ENCODE data around the gene PIGV. TPM values are rescaled to one million over a fixed set of nuclear protein-coding genes. Genes with fewer than 3 reads are reported as not detected.

PIGV gene
- total RNA-seq, 1 donor from 2014 or later, result 7.9 TPM

DNA sequence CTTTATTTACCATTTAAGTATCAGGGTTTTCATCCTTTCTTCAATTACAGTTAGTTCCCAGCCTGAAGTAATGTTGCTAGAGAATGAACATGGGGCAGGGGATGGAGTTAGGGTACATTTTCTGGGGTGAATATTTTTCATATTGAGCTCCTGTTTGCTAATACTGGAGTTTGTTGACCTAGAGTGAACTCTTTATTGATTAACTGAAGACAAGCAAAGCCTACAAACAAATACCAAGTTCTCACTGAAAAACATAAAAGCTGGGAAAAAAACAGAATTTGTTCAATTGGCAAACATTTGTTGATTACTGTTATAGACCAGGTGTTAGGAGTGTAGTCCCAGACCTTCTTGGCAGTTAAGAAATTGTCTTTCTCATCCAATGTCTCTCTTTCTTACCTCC lies 28.2 kb upstream of the PIGV start:
- no peaks in the 10 kb centered on the region for H3K4me1 Mint-ChIP-seq (ENCODE audit: low read depth, unreplicated experiment)
- H3K4me2 ChIP-seq (ENCODE audit: low read length), result no peak overlapping the region
- H3K9ac ChIP-seq (ENCODE audit: low read length), result no peak overlapping the region
- H3K27ac Mint-ChIP-seq (ENCODE audit: unreplicated experiment), result no peak overlapping the region
- H3K4me3 Mint-ChIP-seq (ENCODE audit: unreplicated experiment), result no peak overlapping the region
- H2AFZ ChIP-seq (ENCODE audit: low read depth, low read length), result no peak overlapping the region
- H3K27ac ChIP-seq (ENCODE audit: low read depth, low read length), result no peak overlapping the region
- no peaks in the 10 kb centered on the region for H3K9me3 Mint-ChIP-seq (ENCODE audit: unreplicated experiment)
- H4K20me1 ChIP-seq (ENCODE audit: insufficient read depth, low read length), result peaks cover 66% of the 10 kb centered on the region
- peaks cover 88% of the 10 kb centered on the region for H3K79me2 ChIP-seq (ENCODE audit: insufficient read depth, low read length)
- H3K36me3 Mint-ChIP-seq (ENCODE audit: low read depth, unreplicated experiment), result peaks cover 25% of the 10 kb centered on the region
- no peak overlapping the region for H3K4me3 ChIP-seq (ENCODE audit: insufficient read depth, low read depth, low read length)
- H3K27me3 Mint-ChIP-seq (ENCODE audit: low read depth, unreplicated experiment), result no peaks in the 10 kb centered on the region
- H3K9me3 ChIP-seq (ENCODE audit: insufficient read depth, low read depth, low read length), result no peaks in the 10 kb centered on the region
- H3K4me1 ChIP-seq (ENCODE audit: insufficient read depth, low read length), result no peaks in the 10 kb centered on the region
- H3K36me3 ChIP-seq (ENCODE audit: insufficient read depth, low read length), result peaks cover 45% of the 10 kb centered on the region
- no peak for DNase-seq (ENCODE audit: low read depth)
- FAIRE-seq, result no peak
- TF ChIP-seq, protein P1, sequence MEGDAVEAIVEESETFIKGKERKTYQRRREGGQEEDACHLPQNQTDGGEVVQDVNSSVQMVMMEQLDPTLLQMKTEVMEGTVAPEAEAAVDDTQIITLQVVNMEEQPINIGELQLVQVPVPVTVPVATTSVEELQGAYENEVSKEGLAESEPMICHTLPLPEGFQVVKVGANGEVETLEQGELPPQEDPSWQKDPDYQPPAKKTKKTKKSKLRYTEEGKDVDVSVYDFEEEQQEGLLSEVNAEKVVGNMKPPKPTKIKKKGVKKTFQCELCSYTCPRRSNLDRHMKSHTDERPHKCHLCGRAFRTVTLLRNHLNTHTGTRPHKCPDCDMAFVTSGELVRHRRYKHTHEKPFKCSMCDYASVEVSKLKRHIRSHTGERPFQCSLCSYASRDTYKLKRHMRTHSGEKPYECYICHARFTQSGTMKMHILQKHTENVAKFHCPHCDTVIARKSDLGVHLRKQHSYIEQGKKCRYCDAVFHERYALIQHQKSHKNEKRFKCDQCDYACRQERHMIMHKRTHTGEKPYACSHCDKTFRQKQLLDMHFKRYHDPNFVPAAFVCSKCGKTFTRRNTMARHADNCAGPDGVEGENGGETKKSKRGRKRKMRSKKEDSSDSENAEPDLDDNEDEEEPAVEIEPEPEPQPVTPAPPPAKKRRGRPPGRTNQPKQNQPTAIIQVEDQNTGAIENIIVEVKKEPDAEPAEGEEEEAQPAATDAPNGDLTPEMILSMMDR (IDR thresholded peaks at IDR 0.05; ENCODE audit: insufficient read depth, low read depth, low read length), result no peak
- TF ChIP-seq EZH2 (IDR thresholded peaks at IDR 0.05; ENCODE audit: insufficient read depth, low read length), result no peak
- H3K27me3 ChIP-seq (ENCODE audit: insufficient read depth, low read length), result no peaks in the 10 kb centered on the region

DNA sequence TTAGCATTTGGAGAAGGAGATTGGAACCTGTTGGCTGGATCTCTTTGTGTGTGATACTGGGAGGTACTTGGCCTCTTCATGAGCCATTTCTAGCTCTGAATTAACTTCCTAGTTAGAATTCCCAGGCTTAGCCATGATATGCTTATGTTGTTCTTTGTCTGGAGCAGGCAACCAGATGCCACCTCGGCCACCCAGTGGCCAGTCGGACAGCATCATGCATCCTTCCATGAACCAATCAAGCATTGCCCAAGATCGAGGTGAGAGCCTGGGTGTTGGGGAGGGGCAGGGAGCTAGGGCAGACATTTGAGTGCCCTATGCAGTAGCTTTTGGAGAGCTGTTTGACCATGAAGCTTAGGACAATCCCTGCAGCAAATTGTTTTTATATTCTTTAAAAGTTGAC lies 26.5 kb upstream of the PIGV start:
- no peak overlapping the region for H2AFZ ChIP-seq (ENCODE audit: low read depth, low read length)
- peaks cover 48% of the 10 kb centered on the region for H3K36me3 ChIP-seq (ENCODE audit: insufficient read depth, low read length)
- no peaks in the 10 kb centered on the region for H3K9me3 ChIP-seq (ENCODE audit: insufficient read depth, low read depth, low read length)
- no peaks in the 10 kb centered on the region for H3K27me3 ChIP-seq (ENCODE audit: insufficient read depth, low read length)
- H3K36me3 Mint-ChIP-seq (ENCODE audit: low read depth, unreplicated experiment), result peaks cover 24% of the 10 kb centered on the region
- peaks cover 78% of the 10 kb centered on the region for H3K79me2 ChIP-seq (ENCODE audit: insufficient read depth, low read length)
- FAIRE-seq, result no peak
- H3K4me3 ChIP-seq (ENCODE audit: insufficient read depth, low read depth, low read length), result no peak overlapping the region
- no peaks in the 10 kb centered on the region for H3K4me1 Mint-ChIP-seq (ENCODE audit: low read depth, unreplicated experiment)
- no peaks in the 10 kb centered on the region for H3K9me3 Mint-ChIP-seq (ENCODE audit: unreplicated experiment)
- no peak for DNase-seq (ENCODE audit: low read depth)
- no peak overlapping the region for H3K27ac ChIP-seq (ENCODE audit: low read depth, low read length)
- H4K20me1 ChIP-seq (ENCODE audit: insufficient read depth, low read length), result peaks cover 57% of the 10 kb centered on the region
- no peak overlapping the region for H3K4me3 Mint-ChIP-seq (ENCODE audit: unreplicated experiment)
- no peak overlapping the region for H3K4me2 ChIP-seq (ENCODE audit: low read length)
- no peak for TF ChIP-seq EZH2 (IDR thresholded peaks at IDR 0.05; ENCODE audit: insufficient read depth, low read length)
- TF ChIP-seq, protein P1 (IDR thresholded peaks at IDR 0.05; ENCODE audit: insufficient read depth, low read depth, low read length), result peak; percentile 8
- no peaks in the 10 kb centered on the region for H3K4me1 ChIP-seq (ENCODE audit: insufficient read depth, low read length)
- H3K27me3 Mint-ChIP-seq (ENCODE audit: low read depth, unreplicated experiment), result no peaks in the 10 kb centered on the region
- no peak overlapping the region for H3K9ac ChIP-seq (ENCODE audit: low read length)
- H3K27ac Mint-ChIP-seq (ENCODE audit: unreplicated experiment), result no peak overlapping the region

DNA sequence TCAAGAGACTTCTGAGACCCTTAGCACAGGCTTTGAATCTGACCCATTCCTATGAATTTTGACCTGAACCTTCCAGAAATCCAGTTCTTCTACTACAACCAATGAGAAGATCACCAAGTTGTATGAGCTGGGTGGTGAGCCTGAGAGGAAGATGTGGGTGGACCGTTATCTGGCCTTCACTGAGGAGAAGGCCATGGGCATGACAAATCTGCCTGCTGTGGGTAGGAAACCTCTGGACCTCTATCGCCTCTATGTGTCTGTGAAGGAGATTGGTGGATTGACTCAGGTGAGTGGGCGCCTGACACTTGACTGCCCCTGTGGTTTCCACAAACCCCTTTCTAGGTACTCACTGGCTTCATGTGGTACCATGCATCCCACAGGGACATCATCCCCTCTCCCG lies 20.0 kb upstream of the PIGV start:
- Mint-ChIP-seq H3K4me3 (ENCODE audit: unreplicated experiment) (no peak overlapping the region), H3K9me3 (ENCODE audit: unreplicated experiment) (no peaks in the 10 kb centered on the region), H3K27ac (ENCODE audit: unreplicated experiment) (peak overlapping the region; percentile 8), H3K4me1 (ENCODE audit: low read depth, unreplicated experiment) (peaks cover 40% of the 10 kb centered on the region), H3K36me3 (ENCODE audit: low read depth, unreplicated experiment) (peaks cover 44% of the 10 kb centered on the region), H3K27me3 (ENCODE audit: low read depth, unreplicated experiment) (no peaks in the 10 kb centered on the region)
- no peak overlapping the region for H3K4me3 ChIP-seq (ENCODE audit: insufficient read depth, low read depth, low read length)
- no peaks in the 10 kb centered on the region for H3K9me3 ChIP-seq (ENCODE audit: insufficient read depth, low read depth, low read length)
- H3K36me3 ChIP-seq (ENCODE audit: insufficient read depth, low read length), result peaks cover 56% of the 10 kb centered on the region
- peaks cover 37% of the 10 kb centered on the region for H3K4me1 ChIP-seq (ENCODE audit: insufficient read depth, low read length)
- no peak overlapping the region for H2AFZ ChIP-seq (ENCODE audit: low read depth, low read length)
- peaks cover 41% of the 10 kb centered on the region for H4K20me1 ChIP-seq (ENCODE audit: insufficient read depth, low read length)
- H3K9ac ChIP-seq (ENCODE audit: low read length), result peak overlapping the region; percentile 9
- DNase-seq (ENCODE audit: low read depth) (no peak), FAIRE-seq (no peak)
- no peak for TF ChIP-seq EZH2 (IDR thresholded peaks at IDR 0.05; ENCODE audit: insufficient read depth, low read length)
- TF ChIP-seq, protein P1 (IDR thresholded peaks at IDR 0.05; ENCODE audit: insufficient read depth, low read depth, low read length), result no peak
- H3K27ac ChIP-seq (ENCODE audit: low read depth, low read length), result peak overlapping the region; percentile 21
- no peaks in the 10 kb centered on the region for H3K27me3 ChIP-seq (ENCODE audit: insufficient read depth, low read length)
- peaks cover 33% of the 10 kb centered on the region for H3K79me2 ChIP-seq (ENCODE audit: insufficient read depth, low read length)
- no peak overlapping the region for H3K4me2 ChIP-seq (ENCODE audit: low read length)

Measured in astrocyte (in vitro differentiated cells and primary cell).